ENCODE results near the gene STARD3NL. TPM values are rescaled to one million over a fixed set of nuclear protein-coding genes. Genes with fewer than 3 reads are reported as not detected.
"Not testable (repeated sequence)": the region's sequence is repeated elsewhere in the genome, so short reads cannot be mapped to it uniquely, and the experiment has no call there.

STARD3NL gene
- total and polyA plus RNA-seq, 2 donors from 2014 or later: 41.0 to 47.9 TPM

DNA sequence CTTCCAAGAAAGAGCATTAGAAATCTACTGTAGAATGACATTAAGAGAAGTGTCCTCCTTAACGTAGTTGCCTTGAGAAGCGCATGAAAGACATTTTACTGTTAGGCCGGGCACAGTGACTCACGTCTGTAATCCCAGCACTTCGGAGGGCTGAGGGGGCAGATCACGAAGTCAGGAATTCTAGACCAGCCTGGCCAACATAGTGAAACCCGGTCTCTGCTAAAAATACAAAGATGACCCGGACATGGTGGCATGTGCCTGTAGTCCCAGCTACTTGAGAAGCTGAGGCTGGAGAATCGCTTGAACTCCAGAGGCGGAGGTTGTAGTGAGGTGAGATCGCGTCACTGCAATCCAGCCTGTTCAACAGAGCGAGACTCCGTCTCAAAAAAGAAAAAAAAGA is 66.5 kb downstream of the STARD3NL start:
- DNase-seq: peak in 1 of 5 donors; percentile 33
- no peak overlapping the region for H3K9ac ChIP-seq (ENCODE audit: low read length in 3 of 3)
- no peak overlapping the region for H3K27ac ChIP-seq (ENCODE audit: low read depth in 2 of 2, low read length in 2 of 2)
- intact Hi-C loops (cut with DNase I): no loop called here
- H3K4me1 ChIP-seq (ENCODE audit: control insufficient read depth in 2 of 3, insufficient read depth in 2 of 3, low read depth in 1 of 3, low read length in 3 of 3): no peaks in the 10 kb centered on the region
- TF ChIP-seq, protein P1, sequence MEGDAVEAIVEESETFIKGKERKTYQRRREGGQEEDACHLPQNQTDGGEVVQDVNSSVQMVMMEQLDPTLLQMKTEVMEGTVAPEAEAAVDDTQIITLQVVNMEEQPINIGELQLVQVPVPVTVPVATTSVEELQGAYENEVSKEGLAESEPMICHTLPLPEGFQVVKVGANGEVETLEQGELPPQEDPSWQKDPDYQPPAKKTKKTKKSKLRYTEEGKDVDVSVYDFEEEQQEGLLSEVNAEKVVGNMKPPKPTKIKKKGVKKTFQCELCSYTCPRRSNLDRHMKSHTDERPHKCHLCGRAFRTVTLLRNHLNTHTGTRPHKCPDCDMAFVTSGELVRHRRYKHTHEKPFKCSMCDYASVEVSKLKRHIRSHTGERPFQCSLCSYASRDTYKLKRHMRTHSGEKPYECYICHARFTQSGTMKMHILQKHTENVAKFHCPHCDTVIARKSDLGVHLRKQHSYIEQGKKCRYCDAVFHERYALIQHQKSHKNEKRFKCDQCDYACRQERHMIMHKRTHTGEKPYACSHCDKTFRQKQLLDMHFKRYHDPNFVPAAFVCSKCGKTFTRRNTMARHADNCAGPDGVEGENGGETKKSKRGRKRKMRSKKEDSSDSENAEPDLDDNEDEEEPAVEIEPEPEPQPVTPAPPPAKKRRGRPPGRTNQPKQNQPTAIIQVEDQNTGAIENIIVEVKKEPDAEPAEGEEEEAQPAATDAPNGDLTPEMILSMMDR (IDR thresholded peaks at IDR 0.05; ENCODE audit: borderline replicate concordance, extremely low read depth, insufficient read depth): no peak
- H3K9me3 ChIP-seq (ENCODE audit: control insufficient read depth in 2 of 3, insufficient read depth in 1 of 3, low read length in 3 of 3): no peaks in the 10 kb centered on the region
- no peaks in the 10 kb centered on the region for H3K27me3 ChIP-seq (ENCODE audit: control insufficient read depth, insufficient read depth, low read length)
- no peaks in the 10 kb centered on the region for H3K36me3 ChIP-seq (ENCODE audit: control insufficient read depth in 2 of 3, insufficient read depth in 3 of 3, low read length in 3 of 3)
- FAIRE-seq: no peak
- H3K4me3 ChIP-seq (ENCODE audit: low read length in 3 of 3): no peak overlapping the region

DNA sequence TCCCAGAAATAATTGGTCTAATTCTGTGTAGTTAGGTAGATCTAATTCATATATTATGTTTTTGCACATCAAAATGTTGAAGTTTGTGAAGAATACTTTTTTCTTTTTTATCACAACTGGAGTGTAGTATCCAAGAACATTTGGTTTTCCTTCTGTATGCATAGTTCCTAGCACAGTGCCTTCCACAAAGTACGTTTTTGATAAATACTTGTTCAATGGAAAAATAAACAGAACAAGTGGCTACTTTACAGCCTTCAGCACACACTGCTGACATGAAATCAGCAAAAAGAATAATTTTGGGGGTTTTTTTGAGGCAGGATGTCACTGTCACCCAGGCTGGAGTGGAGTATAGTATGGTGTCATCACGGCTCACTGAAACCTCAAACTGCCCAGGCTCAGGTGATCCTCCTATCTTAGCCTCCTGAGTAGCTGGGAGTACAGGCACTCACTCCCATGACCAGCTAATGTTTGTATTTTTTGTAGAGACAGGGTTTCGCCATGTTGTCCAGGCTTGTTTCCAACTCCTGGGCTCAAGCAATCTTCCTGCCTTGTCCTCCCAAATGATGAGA is 67.4 kb downstream of the STARD3NL start:
- TF ChIP-seq, protein P1 (IDR thresholded peaks at IDR 0.05; ENCODE audit: borderline replicate concordance, extremely low read depth, insufficient read depth): no peak
- DNase-seq: no peak
- H3K4me3 ChIP-seq (ENCODE audit: low read length in 3 of 3): no peak overlapping the region
- H3K27me3 ChIP-seq (ENCODE audit: control insufficient read depth, insufficient read depth, low read length): no peaks in the 10 kb centered on the region
- H3K9ac ChIP-seq (ENCODE audit: low read length in 3 of 3): no peak overlapping the region
- no peaks in the 10 kb centered on the region for H3K4me1 ChIP-seq (ENCODE audit: control insufficient read depth in 2 of 3, insufficient read depth in 2 of 3, low read depth in 1 of 3, low read length in 3 of 3)
- H3K27ac ChIP-seq (ENCODE audit: low read depth in 2 of 2, low read length in 2 of 2): no peak overlapping the region
- FAIRE-seq: no peak
- no peaks in the 10 kb centered on the region for H3K9me3 ChIP-seq (ENCODE audit: control insufficient read depth in 2 of 3, insufficient read depth in 1 of 3, low read length in 3 of 3)
- intact Hi-C loops (cut with DNase I): no loop called here
- no peaks in the 10 kb centered on the region for H3K36me3 ChIP-seq (ENCODE audit: control insufficient read depth in 2 of 3, insufficient read depth in 3 of 3, low read length in 3 of 3)

DNA sequence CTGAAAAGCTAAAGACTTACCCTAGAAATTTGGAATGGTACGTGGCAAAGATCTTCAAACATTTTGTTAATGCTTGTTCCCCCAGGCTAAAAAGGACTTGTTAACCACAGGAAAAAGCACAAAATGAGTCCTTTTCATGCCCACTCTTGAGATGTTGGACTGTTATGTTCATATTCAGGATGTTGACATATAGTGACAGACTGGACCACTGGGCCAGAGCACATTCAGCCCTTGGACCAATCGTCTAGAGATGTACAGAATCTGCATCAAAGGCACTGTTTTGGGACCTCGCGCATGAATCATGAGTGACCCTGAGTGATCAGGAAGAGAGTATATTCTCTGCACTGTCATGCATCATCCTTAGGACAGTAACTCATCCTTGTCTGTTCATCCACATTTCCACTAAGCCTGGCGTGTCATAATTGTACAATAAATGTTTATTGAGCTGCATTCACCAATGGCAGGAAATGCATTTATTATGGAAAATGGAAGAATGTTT is 70.1 kb downstream of the STARD3NL start:
- no peak overlapping the region for H3K9ac ChIP-seq (ENCODE audit: low read length in 3 of 3)
- intact Hi-C loops (cut with DNase I): no loop called here
- no peaks in the 10 kb centered on the region for H3K36me3 ChIP-seq (ENCODE audit: control insufficient read depth in 2 of 3, insufficient read depth in 3 of 3, low read length in 3 of 3)
- H3K27ac ChIP-seq (ENCODE audit: low read depth in 2 of 2, low read length in 2 of 2): no peak overlapping the region
- DNase-seq (no peak), FAIRE-seq (no peak)
- no peak overlapping the region for H3K4me3 ChIP-seq (ENCODE audit: low read length in 3 of 3)
- H3K27me3 ChIP-seq (ENCODE audit: control insufficient read depth, insufficient read depth, low read length): no peaks in the 10 kb centered on the region
- TF ChIP-seq, protein P1 (IDR thresholded peaks at IDR 0.05; ENCODE audit: borderline replicate concordance, extremely low read depth, insufficient read depth): no peak
- H3K9me3 ChIP-seq (ENCODE audit: control insufficient read depth in 2 of 3, insufficient read depth in 1 of 3, low read length in 3 of 3): no peaks in the 10 kb centered on the region
- no peaks in the 10 kb centered on the region for H3K4me1 ChIP-seq (ENCODE audit: control insufficient read depth in 2 of 3, insufficient read depth in 2 of 3, low read depth in 1 of 3, low read length in 3 of 3)

DNA sequence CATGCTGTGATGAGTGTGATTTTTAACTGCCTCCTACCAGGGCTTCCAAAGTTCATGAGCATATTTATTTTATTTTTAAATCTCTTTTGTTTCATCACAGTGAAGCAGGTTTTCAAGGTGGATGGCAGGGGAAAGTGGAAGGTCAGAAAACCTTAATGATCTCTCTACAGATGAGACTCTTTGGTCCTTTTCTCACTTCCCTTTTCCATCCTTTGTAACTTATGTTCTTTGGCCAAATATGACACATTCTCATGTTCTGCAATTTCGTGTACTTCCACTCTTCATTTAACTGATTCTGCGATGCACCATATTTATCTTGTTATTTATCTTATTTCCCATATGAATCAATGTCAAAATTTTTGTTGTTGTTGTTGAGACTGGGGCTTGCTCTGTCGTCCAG is 71.8 kb downstream of the STARD3NL start:
- H3K4me1 ChIP-seq (ENCODE audit: control insufficient read depth in 2 of 3, insufficient read depth in 2 of 3, low read depth in 1 of 3, low read length in 3 of 3); DNase-seq; H3K27me3 ChIP-seq (ENCODE audit: control insufficient read depth, insufficient read depth, low read length); H3K36me3 ChIP-seq (ENCODE audit: control insufficient read depth in 2 of 3, insufficient read depth in 3 of 3, low read length in 3 of 3); H3K27ac ChIP-seq (ENCODE audit: low read depth in 2 of 2, low read length in 2 of 2); H3K4me3 ChIP-seq (ENCODE audit: low read length in 3 of 3); FAIRE-seq; H3K9me3 ChIP-seq (ENCODE audit: control insufficient read depth in 2 of 3, insufficient read depth in 1 of 3, low read length in 3 of 3); intact Hi-C loops (cut with DNase I); H3K9ac ChIP-seq (ENCODE audit: low read length in 3 of 3): not testable (repeated sequence)
